Activated B cell treated with CpG ODN at 0.5 μM for 24 hours (primary cell): ENCODE results near the gene BCL10. TPM values are rescaled to one million over a fixed set of nuclear protein-coding genes. Genes with fewer than 3 reads are reported as not detected.

ENCODE experiments used
- ATAC-seq: fragments of 200-7000 bp; cut with Tn5 transposase; one replicate; pipeline ENCODE4 v1.10.0; 2021; ENCODE audit warnings: low read depth, mild to moderate bottlenecking, moderate library complexity
- CTCF ChIA-PET: fragments of 350-600 bp; sonication (Branson Sonifier 250); formaldehyde crosslinking; loops from one replicate; lab custom pipeline; 2021; ENCODE audit warnings: antibody characterized with exemption; lab: Charles Lee
- POLR2A ChIA-PET: fragments of 350-600 bp; sonication (Branson Sonifier 250); formaldehyde crosslinking; loops from one replicate; lab custom pipeline; 2021; ENCODE audit warnings: antibody characterized with exemption; lab: Charles Lee
- DNase-seq: peaks from one replicate; pipeline ENCODE4 v3.0.0; 2022
- H3K27ac Mint-ChIP-seq: one replicate; pipeline ENCODE4 v1.8.0; 2020; ENCODE audit warnings: mixed read lengths
- H3K27me3 Mint-ChIP-seq: one replicate; pipeline ENCODE4 v1.8.0; 2021; ENCODE audit warnings: mixed read lengths
- H3K36me3 Mint-ChIP-seq: one replicate; pipeline ENCODE4 v1.8.0; 2021; ENCODE audit warnings: low read depth, mixed read lengths
- H3K4me1 Mint-ChIP-seq: one replicate; pipeline ENCODE4 v1.8.0; 2021; ENCODE audit warnings: mixed read lengths
- H3K4me3 Mint-ChIP-seq: one replicate; pipeline ENCODE4 v1.8.0; 2020; ENCODE audit warnings: mild to moderate bottlenecking, mixed read lengths
- H3K9me3 Mint-ChIP-seq: one replicate; pipeline ENCODE4 v1.8.0; 2020; ENCODE audit warnings: mixed read lengths
- intact Hi-C: fragments of 100-400 bp; cut with micrococcal nuclease; formaldehyde crosslinking; loops from one replicate; pipeline ENCODE4 v1.15.1; 2024
- total RNA-seq: library from RNA; stranded (reverse); gene quantifications from 2 replicates; pipeline ENCODE4 v1.2.3, GENCODE V29; 2022
- TF ChIP-seq, protein P1 (sequence below): fragments of 200-600 bp; IDR thresholded peaks from one replicate; pipeline ENCODE4 v1.8.0; 2022; ENCODE audit warnings: antibody characterized with exemption, mild to moderate bottlenecking

BCL10 gene
- total RNA-seq, 1 donor from 2014 or later, result 52.5 TPM

DNA sequence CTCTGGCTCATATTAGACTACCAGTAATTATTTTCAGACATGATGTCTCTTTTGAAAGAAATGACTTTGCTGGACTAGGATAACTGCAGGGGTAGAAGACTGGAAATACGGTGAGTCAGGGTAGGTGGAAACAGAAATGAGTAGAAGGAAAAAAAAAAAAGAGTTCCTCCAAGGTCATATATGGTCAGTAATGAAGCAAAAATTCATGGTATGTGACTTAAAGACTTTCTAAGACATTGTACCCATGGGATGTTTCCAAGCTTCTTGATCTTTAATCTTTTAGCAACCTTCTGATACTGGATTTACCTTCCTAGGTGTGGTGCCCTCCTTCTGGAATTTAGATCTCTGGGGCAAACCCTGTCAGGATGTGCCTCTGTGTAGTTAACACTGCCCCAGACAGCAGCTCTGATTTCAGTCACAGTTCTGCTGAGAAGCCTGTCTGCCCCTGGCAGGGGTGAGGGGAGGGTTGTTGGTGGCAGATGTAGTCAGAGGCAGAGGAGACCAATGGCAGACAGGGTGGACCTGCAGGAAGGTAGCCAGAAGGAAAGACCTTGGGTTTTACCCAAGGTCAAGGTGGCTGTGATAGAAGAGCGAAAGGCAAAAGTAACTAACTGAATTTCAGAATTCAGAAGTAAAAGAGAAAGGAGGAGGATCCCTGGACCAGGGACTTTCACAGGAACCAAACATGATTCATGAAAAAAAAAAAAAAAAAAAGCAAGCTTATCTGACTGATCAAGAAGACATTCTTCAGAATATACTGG lies 44.1 kb upstream of the BCL10 start:
- Mint-ChIP-seq H3K27me3 (no peaks in the 10 kb centered on the region), H3K36me3 (no peaks in the 10 kb centered on the region), H3K9me3 (no peaks in the 10 kb centered on the region), H3K4me1 (no peaks in the 10 kb centered on the region), H3K4me3 (no peak overlapping the region), H3K27ac (no peak overlapping the region)
- ChIA-PET CTCF (no interaction called here), POLR2A (no interaction called here)
- DNase-seq, result no peak
- ATAC-seq, result no peak
- TF ChIP-seq, protein P1, sequence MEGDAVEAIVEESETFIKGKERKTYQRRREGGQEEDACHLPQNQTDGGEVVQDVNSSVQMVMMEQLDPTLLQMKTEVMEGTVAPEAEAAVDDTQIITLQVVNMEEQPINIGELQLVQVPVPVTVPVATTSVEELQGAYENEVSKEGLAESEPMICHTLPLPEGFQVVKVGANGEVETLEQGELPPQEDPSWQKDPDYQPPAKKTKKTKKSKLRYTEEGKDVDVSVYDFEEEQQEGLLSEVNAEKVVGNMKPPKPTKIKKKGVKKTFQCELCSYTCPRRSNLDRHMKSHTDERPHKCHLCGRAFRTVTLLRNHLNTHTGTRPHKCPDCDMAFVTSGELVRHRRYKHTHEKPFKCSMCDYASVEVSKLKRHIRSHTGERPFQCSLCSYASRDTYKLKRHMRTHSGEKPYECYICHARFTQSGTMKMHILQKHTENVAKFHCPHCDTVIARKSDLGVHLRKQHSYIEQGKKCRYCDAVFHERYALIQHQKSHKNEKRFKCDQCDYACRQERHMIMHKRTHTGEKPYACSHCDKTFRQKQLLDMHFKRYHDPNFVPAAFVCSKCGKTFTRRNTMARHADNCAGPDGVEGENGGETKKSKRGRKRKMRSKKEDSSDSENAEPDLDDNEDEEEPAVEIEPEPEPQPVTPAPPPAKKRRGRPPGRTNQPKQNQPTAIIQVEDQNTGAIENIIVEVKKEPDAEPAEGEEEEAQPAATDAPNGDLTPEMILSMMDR, result no peak
- intact Hi-C loops, result no loop called here

DNA sequence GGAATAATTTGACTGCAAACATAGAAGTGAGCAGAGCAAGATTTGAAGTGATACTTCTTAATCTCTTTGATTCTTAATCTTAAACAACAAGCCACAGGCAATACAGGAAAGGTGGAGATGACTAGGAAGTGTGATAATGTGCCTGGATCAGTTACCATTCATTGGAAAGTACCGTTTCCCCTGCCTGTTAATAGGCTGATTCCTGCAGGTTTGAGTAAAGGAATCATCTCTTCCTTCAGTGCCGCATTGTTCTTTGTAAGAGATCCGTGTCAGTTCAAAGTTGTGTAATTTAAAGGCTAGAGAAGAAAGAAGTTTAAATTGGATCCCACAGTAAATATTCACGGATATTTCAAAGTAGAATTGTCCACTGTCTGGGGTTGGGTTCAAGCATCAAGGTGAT lies 43.5 kb upstream of the BCL10 start:
- Mint-ChIP-seq H3K27me3 (no peaks in the 10 kb centered on the region), H3K4me3 (no peak overlapping the region), H3K4me1 (no peaks in the 10 kb centered on the region), H3K27ac (no peak overlapping the region), H3K36me3 (no peaks in the 10 kb centered on the region), H3K9me3 (no peaks in the 10 kb centered on the region)
- ChIA-PET POLR2A (no interaction called here), CTCF (no interaction called here)
- intact Hi-C loops, result no loop called here
- ATAC-seq (no peak), DNase-seq (no peak)
- TF ChIP-seq, protein P1, result no peak

DNA sequence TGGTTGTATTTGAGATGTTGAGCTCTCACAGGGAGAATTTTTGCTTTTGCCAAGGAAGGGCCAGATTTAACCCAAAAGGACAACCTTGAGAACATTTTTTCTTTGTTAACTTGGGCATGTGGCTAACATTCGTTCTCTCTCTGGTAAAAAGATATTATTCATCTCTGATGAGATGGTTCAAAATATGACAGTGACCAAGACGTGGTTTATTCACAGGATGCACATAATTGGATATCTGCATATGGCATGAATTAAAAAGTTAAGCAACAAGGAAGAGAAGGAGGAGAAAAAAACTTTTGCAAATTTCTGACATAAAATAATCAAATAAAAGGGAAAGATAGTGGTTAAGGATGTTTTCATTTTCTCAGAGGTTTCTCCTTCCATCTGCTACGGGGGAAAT lies 43.1 kb upstream of the BCL10 start:
- H3K9me3 Mint-ChIP-seq, result no peaks in the 10 kb centered on the region
- no peak for ATAC-seq
- H3K4me1 Mint-ChIP-seq, result no peaks in the 10 kb centered on the region
- H3K27me3 Mint-ChIP-seq, result no peaks in the 10 kb centered on the region
- ChIA-PET CTCF (no interaction called here), POLR2A (no interaction called here)
- no peak overlapping the region for H3K4me3 Mint-ChIP-seq
- H3K27ac Mint-ChIP-seq, result no peak overlapping the region
- H3K36me3 Mint-ChIP-seq, result no peaks in the 10 kb centered on the region
- DNase-seq, result no peak
- TF ChIP-seq, protein P1, result no peak
- intact Hi-C loops, result no loop called here

DNA sequence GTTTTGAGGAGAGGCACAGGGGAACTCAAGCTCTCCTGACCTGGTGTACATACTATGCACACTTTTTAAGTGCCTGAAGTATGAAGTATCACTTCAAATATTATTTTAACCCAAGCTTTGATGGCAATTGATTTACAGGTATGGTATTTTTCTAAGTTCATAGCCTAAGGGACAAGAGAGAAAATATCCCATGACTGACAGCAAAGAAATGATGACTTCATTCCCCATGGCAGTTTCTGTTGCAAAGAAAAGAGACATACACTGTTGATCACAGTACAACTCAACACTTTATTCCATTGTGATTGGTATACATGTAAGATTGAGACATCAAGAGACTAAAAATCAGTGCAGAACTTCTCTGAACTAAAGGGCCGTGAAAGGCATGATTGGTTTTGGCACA lies 41.8 kb upstream of the BCL10 start:
- intact Hi-C loops, result no loop called here
- CTCF ChIA-PET, result no interaction called here
- Mint-ChIP-seq H3K9me3 (no peaks in the 10 kb centered on the region), H3K4me3 (no peak overlapping the region), H3K36me3 (no peaks in the 10 kb centered on the region), H3K4me1 (no peaks in the 10 kb centered on the region), H3K27ac (no peak overlapping the region), H3K27me3 (no peaks in the 10 kb centered on the region)
- ATAC-seq (no peak), DNase-seq (no peak)
- TF ChIP-seq, protein P1, result no peak
- POLR2A ChIA-PET, result no interaction called here

DNA sequence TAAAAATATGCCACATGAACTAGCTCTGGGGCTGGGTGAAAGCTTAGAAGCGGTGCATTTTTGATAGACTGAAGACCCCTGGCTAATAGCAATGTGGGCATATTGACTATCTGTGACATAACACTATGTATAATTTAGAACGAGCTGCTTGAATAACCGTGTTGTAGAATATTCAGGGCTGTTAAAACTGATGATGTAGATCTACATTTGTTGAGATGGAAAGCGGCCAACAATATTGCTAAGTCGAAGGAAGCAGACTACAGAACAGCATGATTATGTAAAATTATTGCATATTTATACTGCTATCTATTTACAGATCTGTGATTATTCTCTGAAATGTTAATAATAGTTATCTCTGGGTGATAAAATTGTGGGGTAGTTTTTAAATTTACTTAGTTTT lies 41.1 kb upstream of the BCL10 start:
- intact Hi-C loops, result no loop called here
- ATAC-seq, result no peak
- Mint-ChIP-seq H3K9me3 (no peaks in the 10 kb centered on the region), H3K4me1 (no peaks in the 10 kb centered on the region), H3K4me3 (no peak overlapping the region), H3K36me3 (no peaks in the 10 kb centered on the region), H3K27me3 (no peaks in the 10 kb centered on the region), H3K27ac (no peak overlapping the region)
- TF ChIP-seq, protein P1, result no peak
- POLR2A ChIA-PET, result no interaction called here
- CTCF ChIA-PET, result interaction anchor here (0.6 kb wide), 1 partner anchor 12 kb away, joined by 3 read pairs; no protein-coding TSS in a partner anchor
- DNase-seq, result no peak
